Keratinocyte (primary cell): ENCODE data around the gene TULP1. TPM values are rescaled to one million over a fixed set of nuclear protein-coding genes. Genes with fewer than 3 reads are reported as not detected.

Source experiments
- DNase-seq: peaks from one replicate; pipeline ENCODE4 v3.0.0-alpha.2; 2011; ENCODE audit warnings: low read depth, missing footprints, low spot score
- FAIRE-seq: peaks from 2 replicates; lab custom pipeline; 2011; peaks lifted over from hg19 to GRCh38; lab: Jason Lieb, UNC
- H2AFZ ChIP-seq: 2 replicates; pipeline ENCODE4 v1.6.0; 2012; ENCODE audit warnings: low read length, control low read depth, inconsistent platforms; ENCODE audit not compliant: control insufficient read depth
- H3K27ac ChIP-seq: 2 replicates; pipeline ENCODE4 v1.5.1; 2011; ENCODE audit warnings: low read length; ENCODE audit not compliant: control insufficient read depth, insufficient read depth
- H3K27me3 ChIP-seq: 3 replicates; pipeline ENCODE4 v1.6.0; 2011; ENCODE audit warnings: low read length; ENCODE audit not compliant: control insufficient read depth, insufficient read depth; ENCODE audit errors: extremely low read depth
- H3K36me3 ChIP-seq, 2 experiments: 2 replicates in 1 of 2; 3 replicates in 1 of 2; pipeline ENCODE4 v1.5.1; 2011; ENCODE audit warnings: low read length in 2 of 2, mild to moderate bottlenecking in 1 of 2; ENCODE audit not compliant: control insufficient read depth in 2 of 2, insufficient read depth in 2 of 2; ENCODE audit errors: extremely low read depth in 1 of 2
- H3K4me1 ChIP-seq: 3 replicates; pipeline ENCODE4 v1.5.1; 2011; ENCODE audit warnings: low read length; ENCODE audit not compliant: control insufficient read depth, insufficient read depth; ENCODE audit errors: extremely low read depth
- H3K4me2 ChIP-seq: 3 replicates; pipeline ENCODE4 v1.6.0; 2011; ENCODE audit warnings: low read depth, low read length; ENCODE audit not compliant: control insufficient read depth, insufficient read depth; ENCODE audit errors: extremely low read depth
- H3K4me3 ChIP-seq, 3 experiments: fragments of 200-600 bp in 1 of 3; sonication (generic) in 1 of 3; 2 replicates in 2 of 3; 3 replicates in 1 of 3; pipeline ENCODE4 v1.5.1; 2011 to 2016; ENCODE audit warnings: low read length in 3 of 3, mild to moderate bottlenecking in 3 of 3, control low read depth in 2 of 3, inconsistent platforms in 1 of 3, low read depth in 1 of 3, mixed read lengths in 1 of 3, mixed run types in 1 of 3, moderate library complexity in 1 of 3; ENCODE audit not compliant: control insufficient read depth in 2 of 3, insufficient read depth in 2 of 3; ENCODE audit errors: extremely low read depth in 1 of 3
- H3K79me2 ChIP-seq: 2 replicates; pipeline ENCODE4 v1.6.0; 2012; ENCODE audit warnings: low read length; ENCODE audit not compliant: control insufficient read depth, insufficient read depth
- H3K9ac ChIP-seq: 3 replicates; pipeline ENCODE4 v1.6.0; 2011; ENCODE audit warnings: low read length; ENCODE audit not compliant: control insufficient read depth, insufficient read depth; ENCODE audit errors: extremely low read depth
- H3K9me1 ChIP-seq: 3 replicates; pipeline ENCODE4 v1.6.0; 2011; ENCODE audit warnings: low read length; ENCODE audit not compliant: control insufficient read depth, insufficient read depth; ENCODE audit errors: extremely low read depth
- H3K9me3 ChIP-seq: 2 replicates; pipeline ENCODE4 v1.5.1; 2012; ENCODE audit warnings: low read depth, low read length; ENCODE audit not compliant: control insufficient read depth
- H4K20me1 ChIP-seq: 3 replicates; pipeline ENCODE4 v1.6.0; 2011; ENCODE audit warnings: low read length; ENCODE audit not compliant: control insufficient read depth, insufficient read depth; ENCODE audit errors: extremely low read depth
- CTCF ChIP-seq, 3 experiments: IDR thresholded peaks in 1 of 3; conservative IDR thresholded peaks in 1 of 3; optimal IDR thresholded peaks in 1 of 3; 2 replicates in 2 of 3; 3 replicates in 1 of 3; pipeline versions ENCODE3 to v1.5.1; 2011; ENCODE audit warnings: low read length in 3 of 3, mild to moderate bottlenecking in 3 of 3, moderate library complexity in 2 of 3, control low read depth in 1 of 3, inconsistent platforms in 1 of 3; ENCODE audit not compliant: insufficient read depth in 2 of 3; ENCODE audit errors: extremely low read depth in 1 of 3
- EZH2 ChIP-seq: IDR thresholded peaks from one replicate; pipeline ENCODE4 v1.6.1; 2012; ENCODE audit warnings: inconsistent platforms, mild to moderate bottlenecking, low read length, moderate library complexity
- dilution Hi-C: fragments of 300-500 bp; cut with MboI; formaldehyde crosslinking; loops from one replicate; pipeline ENCODE4 v1.7.0; 2020; ENCODE audit warnings: low sequenced_read_pairs; ENCODE audit not compliant: extremely low pct_ligation_motif_present
- polyA plus RNA-seq, 5 experiments: library from polyadenylated mRNA; depleted of rRNA in 3 of 5; stranded (reverse) in 3 of 5; stranded (forward) in 1 of 5; unstranded in 1 of 5; fragments of >200 nt; gene quantifications; 1 replicate in 1 of 5; 2 replicates in 3 of 5; 3 replicates in 1 of 5; pipeline versions ENCODE4 v1.2.1 to v1.2.3, GENCODE V29; 2011 to 2012; ENCODE audit warnings: missing spikeins in 2 of 5, low read depth in 1 of 5, low replicate concordance in 1 of 5

TULP1 gene
- polyA plus RNA-seq, 1 donor (not counting 4 experiments of a cell fraction or from before 2014, with no cell fraction given): not detected

GRCh38 chr6:35544769-35545361 is 32.2 kb upstream of the TULP1 start:
- H3K9me3 ChIP-seq: no peaks in the 10 kb centered on the region
- peak overlapping the region; percentile 62 for H3K4me2 ChIP-seq
- FAIRE-seq (no peak), DNase-seq (peak; percentile 9)
- no peaks in the 10 kb centered on the region for H3K9me1 ChIP-seq
- peaks cover 9% of the 10 kb centered on the region for H3K4me1 ChIP-seq
- no peak overlapping the region for H3K27ac ChIP-seq
- H3K9ac ChIP-seq: no peak overlapping the region
- H3K79me2 ChIP-seq: no peaks in the 10 kb centered on the region
- no peaks in the 10 kb centered on the region for H3K27me3 ChIP-seq
- H2AFZ ChIP-seq: peak overlapping the region; percentile 53
- TF ChIP-seq EZH2 (no peak), CTCF (optimal IDR thresholded peaks at IDR 0.05 in 1 of 3, IDR thresholded peaks at IDR 0.05 in 1 of 3, conservative IDR thresholded peaks at IDR 0.05 in 1 of 3; ENCODE audit: extremely low read depth in 1 of 3, insufficient read depth in 2 of 3, low read length in 3 of 3) (peak in 1 of 3 experiments; percentile 12)
- dilution Hi-C loops: no loop called here
- H3K36me3 ChIP-seq: no peaks in the 10 kb centered on the region
- H3K4me3 ChIP-seq: no peak overlapping the region
- H4K20me1 ChIP-seq: no peaks in the 10 kb centered on the region

DNA sequence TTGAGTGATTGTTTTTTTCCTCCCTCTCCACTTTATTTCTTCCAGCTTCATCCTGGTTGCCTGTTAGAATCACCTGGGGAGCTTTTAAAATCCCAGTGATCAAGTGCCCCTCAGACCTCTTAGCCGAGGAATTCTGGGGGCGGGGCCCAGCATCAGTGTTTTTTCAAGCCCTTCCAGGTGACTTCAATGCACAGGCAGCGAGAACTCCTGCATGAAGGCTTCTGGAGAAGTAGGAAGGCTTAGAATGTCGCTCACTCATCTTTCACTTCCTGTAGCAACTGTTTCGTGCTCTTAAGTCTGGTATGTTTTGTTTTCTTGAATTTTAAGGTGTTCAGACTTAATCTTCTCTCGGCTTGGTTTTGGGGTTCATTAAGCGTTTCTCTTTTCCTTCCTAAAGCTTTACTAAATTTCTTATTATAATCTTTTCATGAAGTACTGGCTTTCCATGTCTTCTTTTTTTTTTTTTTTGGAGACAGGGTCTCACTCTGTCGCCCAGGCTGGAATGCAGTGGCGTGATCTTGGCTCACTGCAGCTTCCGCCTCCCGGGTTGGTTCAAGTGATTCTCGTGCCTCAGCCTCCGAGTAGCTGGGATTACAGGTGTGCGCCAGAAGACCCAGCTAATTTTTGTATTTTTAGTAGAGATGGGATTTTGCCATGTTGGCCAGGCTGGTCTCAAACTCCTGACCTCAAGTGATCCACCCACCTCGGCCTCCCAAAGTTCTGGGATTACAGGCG is 30.9 kb upstream of the TULP1 start:
- Histone ChIP-seq H2AFZ (no peak overlapping the region), H3K4me2 (no peak overlapping the region), H3K36me3 (no peaks in the 10 kb centered on the region), H3K79me2 (no peaks in the 10 kb centered on the region), H3K9ac (no peak overlapping the region), H3K4me3 (no peak overlapping the region), H3K9me1 (no peaks in the 10 kb centered on the region), H4K20me1 (no peaks in the 10 kb centered on the region), H3K27me3 (no peaks in the 10 kb centered on the region), H3K4me1 (peaks cover 9% of the 10 kb centered on the region), H3K9me3 (no peaks in the 10 kb centered on the region), H3K27ac (no peak overlapping the region)
- DNase-seq (no peak), FAIRE-seq (no peak)
- no peak for TF ChIP-seq CTCF (optimal IDR thresholded peaks at IDR 0.05 in 1 of 3, IDR thresholded peaks at IDR 0.05 in 1 of 3, conservative IDR thresholded peaks at IDR 0.05 in 1 of 3; ENCODE audit: extremely low read depth in 1 of 3, insufficient read depth in 2 of 3, low read length in 3 of 3)
- TF ChIP-seq EZH2: no peak
- dilution Hi-C loops: no loop called here
